ENCODE results near the gene THAP11. TPM values are rescaled to one million over a fixed set of nuclear protein-coding genes. Genes with fewer than 3 reads are reported as not detected.

The THAP11 gene
- total and polyA plus RNA-seq, 2 of the 13 experiments (the other 11 are each of a cell fraction or from before 2014, with no cell fraction given), result 44.2 to 53.4 TPM

GRCh38 chr16:67833415-67834241 is 8.5 kb upstream of the THAP11 start (continued):
- TF ChIP-seq ZNF609 (CRISPR knock-in tag; IDR thresholded peaks at IDR 0.05; ENCODE audit: borderline replicate concordance) (peak; percentile 41; the same call in 1 of the 2 replicates), ZNF292 (CRISPR knock-in tag; IDR thresholded peaks at IDR 0.05; ENCODE audit: borderline replicate concordance, low read depth) (no peak), NFATC3 (CRISPR knock-in tag; IDR thresholded peaks at IDR 0.05) (0 out of 2 replicates have a peak, but pooled peaks have one; percentile 17), SIN3A (IDR thresholded peaks at IDR 0.05; ENCODE audit: borderline replicate concordance, low read depth, low read length) (peak; percentile 88; the same call in 1 of the 2 replicates), KAT7 (CRISPR knock-in tag; IDR thresholded peaks at IDR 0.05; ENCODE audit: borderline replicate concordance) (peak; percentile 86; the same call in 1 of the 2 replicates), HCFC1 (IDR thresholded peaks at IDR 0.05; ENCODE audit: low read depth, low read length) (peak; percentile 100), SALL1 (CRISPR knock-in tag; IDR thresholded peaks at IDR 0.05) (peak; percentile 87), KDM5A (IDR thresholded peaks at IDR 0.05; ENCODE audit: borderline replicate concordance, low read length) (peak; percentile 72), TEF (CRISPR knock-in tag; IDR thresholded peaks at IDR 0.05) (no peak; the same call in 1 of the 2 replicates), PHF5A (CRISPR knock-in tag; IDR thresholded peaks at IDR 0.05; ENCODE audit: low read depth, unreplicated experiment) (no peak), THRA (CRISPR knock-in tag; IDR thresholded peaks at IDR 0.05; ENCODE audit: borderline replicate concordance) (peak; percentile 72; the same call in 1 of the 2 replicates), POGZ (CRISPR knock-in tag; IDR thresholded peaks at IDR 0.05) (no peak; the same call in 1 of the 2 replicates), ZNF841 (CRISPR knock-in tag; IDR thresholded peaks at IDR 0.05; ENCODE audit: borderline replicate concordance) (no peak), EEA1 (CRISPR knock-in tag; IDR thresholded peaks at IDR 0.05; ENCODE audit: borderline replicate concordance) (peak; percentile 70; the same call in 1 of the 2 replicates), NAIF1 (CRISPR knock-in tag; IDR thresholded peaks at IDR 0.05; ENCODE audit: borderline replicate concordance) (peak; percentile 75), MBNL3 (CRISPR knock-in tag; conservative IDR thresholded peaks at IDR 0.05) (no peak), ZNF850 (CRISPR knock-in tag; conservative IDR thresholded peaks at IDR 0.05) (no peak; the same call in 1 of the 2 replicates), ZNF879 (CRISPR knock-in tag; IDR thresholded peaks at IDR 0.05) (peak; percentile 57; the same call in 1 of the 2 replicates), ZNF788 (CRISPR knock-in tag; IDR thresholded peaks at IDR 0.05; ENCODE audit: borderline replicate concordance) (peak; percentile 59; the same call in 1 of the 2 replicates), ELF1 (CRISPR knock-in tag; IDR thresholded peaks at IDR 0.05) (peak; percentile 79), ZNF24 (IDR thresholded peaks at IDR 0.05) (no peak), PCBP2 (optimal IDR thresholded peaks at IDR 0.05; ENCODE audit: low read depth, low read length, poor library complexity, severe bottlenecking) (no peak), ZNF678 (CRISPR knock-in tag; IDR thresholded peaks at IDR 0.05) (peak; percentile 64; the same call in 1 of the 2 replicates)

All from HepG2 (cell line).